DND-41 (cell line): ENCODE measurements around the gene KCNC1.

ENCODE experiments used
- EZH2 ChIP-seq: IDR thresholded peaks from 3 replicates; pipeline ENCODE4 v1.6.1; 2012; ENCODE audit warnings: borderline replicate concordance, low read depth, mild to moderate bottlenecking, moderate library complexity, low read length, inconsistent platforms; ENCODE audit not compliant: severe bottlenecking
- TF ChIP-seq, protein P1 (sequence below): IDR thresholded peaks from 2 replicates; pipeline ENCODE4 v1.5.1; 2012; ENCODE audit warnings: borderline replicate concordance, low read length, moderate library complexity, mild to moderate bottlenecking; ENCODE audit not compliant: poor library complexity, severe bottlenecking; ENCODE audit errors: extremely low read depth

GRCh38 chr11:17782145-17782544 is 47.6 kb downstream of the KCNC1 start:
- TF ChIP-seq, protein P1, sequence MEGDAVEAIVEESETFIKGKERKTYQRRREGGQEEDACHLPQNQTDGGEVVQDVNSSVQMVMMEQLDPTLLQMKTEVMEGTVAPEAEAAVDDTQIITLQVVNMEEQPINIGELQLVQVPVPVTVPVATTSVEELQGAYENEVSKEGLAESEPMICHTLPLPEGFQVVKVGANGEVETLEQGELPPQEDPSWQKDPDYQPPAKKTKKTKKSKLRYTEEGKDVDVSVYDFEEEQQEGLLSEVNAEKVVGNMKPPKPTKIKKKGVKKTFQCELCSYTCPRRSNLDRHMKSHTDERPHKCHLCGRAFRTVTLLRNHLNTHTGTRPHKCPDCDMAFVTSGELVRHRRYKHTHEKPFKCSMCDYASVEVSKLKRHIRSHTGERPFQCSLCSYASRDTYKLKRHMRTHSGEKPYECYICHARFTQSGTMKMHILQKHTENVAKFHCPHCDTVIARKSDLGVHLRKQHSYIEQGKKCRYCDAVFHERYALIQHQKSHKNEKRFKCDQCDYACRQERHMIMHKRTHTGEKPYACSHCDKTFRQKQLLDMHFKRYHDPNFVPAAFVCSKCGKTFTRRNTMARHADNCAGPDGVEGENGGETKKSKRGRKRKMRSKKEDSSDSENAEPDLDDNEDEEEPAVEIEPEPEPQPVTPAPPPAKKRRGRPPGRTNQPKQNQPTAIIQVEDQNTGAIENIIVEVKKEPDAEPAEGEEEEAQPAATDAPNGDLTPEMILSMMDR = no peak
- no peak for TF ChIP-seq EZH2
